HG02938 (cell line): Measurements from ENCODE around the gene EHF.

ENCODE experiments used
- ATAC-seq: cut with Tn5 transposase; IDR thresholded peaks from one replicate; pipeline ENCODE4 v1.9.1; 2021; ENCODE audit warnings: mild to moderate bottlenecking, moderate library complexity; ENCODE audit not compliant: unreplicated experiment

Gene EHF

GRCh38 chr11:34623463-34623862 lies 2.6 kb downstream of the EHF start:
- ATAC-seq: no peak

- ATAC-seq: no peak
Measured at GRCh38 chr11:34624069-34624468, 3.2 kb downstream of the EHF start.

GRCh38 chr11:34625576-34625975 lies 4.7 kb downstream of the EHF start:
- ATAC-seq: no peak

GRCh38 chr11:34626393-34626792 lies 5.5 kb downstream of the EHF start:
- no peak for ATAC-seq

GRCh38 chr11:34627197-34627596 lies 6.3 kb downstream of the EHF start:
- no peak for ATAC-seq

- ATAC-seq: no peak
Measured at GRCh38 chr11:34629711-34630110, 8.8 kb downstream of the EHF start.

GRCh38 chr11:34630544-34630943 lies 9.7 kb downstream of the EHF start:
- ATAC-seq: no peak

- ATAC-seq: no peak
Measured at GRCh38 chr11:34631297-34631696, 10.4 kb downstream of the EHF start.

- ATAC-seq: no peak
Measured at GRCh38 chr11:34631737-34632104, 10.8 kb downstream of the EHF start.

GRCh38 chr11:34632105-34632791 lies 11.4 kb downstream of the EHF start:
- no peak for ATAC-seq

- ATAC-seq: peak; percentile 11
Measured at GRCh38 chr11:34633640-34633989, 12.7 kb downstream of the EHF start.

GRCh38 chr11:34633990-34634693 lies 13.2 kb downstream of the EHF start:
- ATAC-seq: peak; percentile 89

- no peak for ATAC-seq
Measured at GRCh38 chr11:34634694-34635062, 13.8 kb downstream of the EHF start.

GRCh38 chr11:34636127-34636526 lies 15.2 kb downstream of the EHF start:
- ATAC-seq: no peak

- ATAC-seq: no peak
Measured at GRCh38 chr11:34637303-34637702, 16.4 kb downstream of the EHF start.

- no peak for ATAC-seq
Measured at GRCh38 chr11:34638897-34639296, 18.0 kb downstream of the EHF start.

- ATAC-seq: no peak
Measured at GRCh38 chr11:34639545-34639944, 18.7 kb downstream of the EHF start.

GRCh38 chr11:34640050-34640923 lies 19.4 kb downstream of the EHF start:
- peak; percentile 64 for ATAC-seq

- no peak for ATAC-seq
Measured at GRCh38 chr11:34640924-34641275, 20.0 kb downstream of the EHF start.

- ATAC-seq: no peak
Measured at GRCh38 chr11:34641456-34641855, 20.6 kb downstream of the EHF start.

- no peak for ATAC-seq
Measured at GRCh38 chr11:34642001-34642554, 21.2 kb downstream of the EHF start.

- ATAC-seq: no peak
Measured at GRCh38 chr11:34642873-34643272, 22.0 kb downstream of the EHF start.
